PC-9 (cell line): ENCODE results near the gene HDHD5.

Experiments
- CTCF ChIP-seq: fragments of 200-600 bp; sonication (generic); conservative IDR thresholded peaks from 2 replicates; pipeline ENCODE4 v1.6.1; 2017; ENCODE audit warnings: mixed run types, antibody characterized with exemption, mild to moderate bottlenecking, moderate library complexity
- EZH2 ChIP-seq: fragments of 200-600 bp; sonication (generic); IDR thresholded peaks from 2 replicates; pipeline ENCODE4 v1.8.0; 2017; ENCODE audit warnings: antibody characterized with exemption, low read depth

- TF ChIP-seq CTCF = no peak
- no peak for TF ChIP-seq EZH2
Measured at GRCh38 chr22:17130199-17130598, 28.9 kb downstream of the HDHD5 start.
